SK-N-SH treated with all-trans-retinoic acid at 6 μM for 48 hours (cell line): Measurements from ENCODE around the gene ECD.
A peak's percentile ranks its signal among the peaks of the same experiment; 100 is the strongest.

Source experiments
- ATAC-seq: fragments of 200-7000 bp; cut with Tn5 transposase; 3 replicates; pipeline ENCODE4 v1.9.1; 2020; ENCODE audit warnings: mild to moderate bottlenecking, moderate library complexity
- ARNTL ChIP-seq: fragments of 450-650 bp; formaldehyde crosslinking; IDR thresholded peaks from 2 replicates; pipeline ENCODE4 v1.5.0; 2020; ENCODE audit warnings: low read depth, mild to moderate bottlenecking, moderate library complexity, borderline replicate concordance
- BACH2 ChIP-seq: fragments of 250-450 bp; sonication (Bioruptor Pico); IDR thresholded peaks from 2 replicates; pipeline ENCODE4 v1.9.0; 2021; ENCODE audit warnings: mild to moderate bottlenecking, borderline replicate concordance
- CSDC2 ChIP-seq: fragments of 250-450 bp; sonication (Bioruptor Pico); IDR thresholded peaks from 2 replicates; pipeline ENCODE4 v1.5.0; 2020; ENCODE audit warnings: mild to moderate bottlenecking, moderate library complexity
- ESRRG ChIP-seq: fragments of 250-450 bp; sonication (Bioruptor Pico); IDR thresholded peaks from 2 replicates; pipeline ENCODE4 v1.6.1; 2021; ENCODE audit warnings: mild to moderate bottlenecking
- GLIS3 ChIP-seq: fragments of 250-450 bp; sonication (Bioruptor Pico); IDR thresholded peaks from 2 replicates; pipeline ENCODE4 v1.5.0; 2020; ENCODE audit warnings: mild to moderate bottlenecking, moderate library complexity
- ISL1 ChIP-seq: fragments of 250-450 bp; sonication (Bioruptor Pico); IDR thresholded peaks from 2 replicates; pipeline ENCODE4 v2.1.2; 2022; ENCODE audit warnings: mild to moderate bottlenecking, moderate library complexity
- OSR1 ChIP-seq: fragments of 250-450 bp; sonication (Bioruptor Pico); IDR thresholded peaks from 2 replicates; pipeline ENCODE4 v1.8.0; 2022; ENCODE audit warnings: moderate library complexity, mild to moderate bottlenecking, inconsistent platforms
- POU6F1 ChIP-seq: fragments of 250-450 bp; sonication (Bioruptor Pico); IDR thresholded peaks from 2 replicates; pipeline ENCODE4 v1.8.0; 2021; ENCODE audit warnings: low read depth, mild to moderate bottlenecking, moderate library complexity, borderline replicate concordance
- PPARA ChIP-seq: fragments of 250-450 bp; sonication (Bioruptor Pico); IDR thresholded peaks from 2 replicates; pipeline ENCODE4 v1.5.0; 2020; ENCODE audit warnings: mild to moderate bottlenecking, borderline replicate concordance
- RARB ChIP-seq: fragments of 250-450 bp; sonication (Bioruptor Pico); IDR thresholded peaks from 2 replicates; pipeline ENCODE4 v1.8.0; 2021; ENCODE audit warnings: mild to moderate bottlenecking, moderate library complexity
- SNAI2 ChIP-seq: fragments of 250-450 bp; sonication (Bioruptor Pico); IDR thresholded peaks from 2 replicates; pipeline ENCODE4 v1.5.0; 2020; ENCODE audit warnings: mild to moderate bottlenecking, moderate library complexity
- ZC3H10 ChIP-seq: fragments of 250-450 bp; sonication (Bioruptor Pico); IDR thresholded peaks from 2 replicates; pipeline ENCODE4 v1.5.1; 2021; ENCODE audit warnings: mild to moderate bottlenecking, moderate library complexity
- ZFP3 ChIP-seq: fragments of 250-450 bp; sonication (Bioruptor Pico); IDR thresholded peaks from 2 replicates; pipeline ENCODE4 v1.5.0; 2020; ENCODE audit warnings: mild to moderate bottlenecking, moderate library complexity
- ZFP30 ChIP-seq: fragments of 450-650 bp; formaldehyde crosslinking; IDR thresholded peaks from 2 replicates; pipeline ENCODE4 v1.5.0; 2022; ENCODE audit warnings: mild to moderate bottlenecking, moderate library complexity
- ZNF8 ChIP-seq: fragments of 450-650 bp; formaldehyde crosslinking; IDR thresholded peaks from 2 replicates; pipeline ENCODE4 v1.5.0; 2020; ENCODE audit warnings: mild to moderate bottlenecking, moderate library complexity
- TF ChIP-seq, protein P1 (sequence below): fragments of 250-450 bp; sonication (Bioruptor Pico); IDR thresholded peaks from 2 replicates; pipeline ENCODE4 v1.5.1; 2020; ENCODE audit warnings: low read depth, mild to moderate bottlenecking, moderate library complexity
- TF ChIP-seq, protein P2 (sequence below): fragments of 250-450 bp; sonication (Bioruptor Pico); IDR thresholded peaks from 2 replicates; pipeline ENCODE4 v1.5.1; 2021; ENCODE audit warnings: mild to moderate bottlenecking, moderate library complexity
- TF ChIP-seq, protein P3 (sequence below): fragments of 250-450 bp; sonication (Bioruptor Pico); IDR thresholded peaks from 2 replicates; pipeline ENCODE4 v1.8.0; 2020; ENCODE audit warnings: mild to moderate bottlenecking, moderate library complexity, borderline replicate concordance

Gene ECD

DNA sequence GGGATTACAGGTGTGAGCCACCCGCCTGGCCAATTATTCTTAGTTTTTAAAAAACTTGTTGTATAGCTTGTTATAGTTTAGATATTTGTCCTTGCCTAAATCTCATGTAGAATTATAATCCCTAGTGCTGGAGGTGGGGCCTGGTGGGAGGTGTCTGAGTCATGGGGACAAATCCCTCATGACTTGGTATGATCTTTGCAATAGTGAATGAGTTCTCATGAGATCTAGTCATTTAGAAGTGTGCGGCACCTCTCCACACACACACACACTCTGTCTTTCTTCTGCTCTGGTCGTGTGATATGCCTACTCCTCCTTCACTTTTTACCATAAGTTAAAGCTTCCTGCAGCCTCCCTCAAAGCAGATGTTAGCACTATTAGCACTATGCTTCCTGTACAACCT lies 37.3 kb upstream of the ECD start:
- TF ChIP-seq ZC3H10 (no peak), ZFP30 (CRISPR knock-in tag) (no peak), ARNTL (CRISPR knock-in tag) (no peak), BACH2 (CRISPR knock-in tag) (no peak), ISL1 (CRISPR knock-in tag) (no peak)
- TF ChIP-seq, all 23 proteins: peak for 0
- ATAC-seq: no peak

DNA sequence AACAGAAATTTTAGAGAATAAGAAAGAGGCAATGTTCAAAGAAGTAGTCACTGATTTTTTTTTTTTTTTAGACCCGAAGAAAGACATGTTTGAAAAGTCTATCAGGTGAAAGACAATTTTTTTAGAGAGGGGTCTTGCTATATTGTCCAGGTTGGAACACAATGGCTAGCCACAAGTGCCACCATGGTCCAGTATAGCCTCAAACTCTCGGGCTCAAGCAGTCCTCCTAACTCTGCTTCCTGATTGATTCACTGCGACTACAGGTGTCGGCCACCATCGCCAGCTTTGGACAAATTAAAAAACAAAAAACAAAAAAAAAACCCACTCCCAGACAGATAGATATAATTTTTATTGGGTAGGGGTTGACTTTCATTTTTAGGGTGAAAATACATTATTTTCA lies 22.4 kb upstream of the ECD start:
- TF ChIP-seq, protein P1, sequence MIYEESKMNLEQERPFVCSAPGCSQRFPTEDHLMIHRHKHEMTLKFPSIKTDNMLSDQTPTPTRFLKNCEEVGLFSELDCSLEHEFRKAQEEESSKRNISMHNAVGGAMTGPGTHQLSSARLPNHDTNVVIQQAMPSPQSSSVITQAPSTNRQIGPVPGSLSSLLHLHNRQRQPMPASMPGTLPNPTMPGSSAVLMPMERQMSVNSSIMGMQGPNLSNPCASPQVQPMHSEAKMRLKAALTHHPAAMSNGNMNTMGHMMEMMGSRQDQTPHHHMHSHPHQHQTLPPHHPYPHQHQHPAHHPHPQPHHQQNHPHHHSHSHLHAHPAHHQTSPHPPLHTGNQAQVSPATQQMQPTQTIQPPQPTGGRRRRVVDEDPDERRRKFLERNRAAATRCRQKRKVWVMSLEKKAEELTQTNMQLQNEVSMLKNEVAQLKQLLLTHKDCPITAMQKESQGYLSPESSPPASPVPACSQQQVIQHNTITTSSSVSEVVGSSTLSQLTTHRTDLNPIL (CRISPR knock-in tag): no peak
- TF ChIP-seq ARNTL (CRISPR knock-in tag) (no peak), ZNF8 (CRISPR knock-in tag) (no peak), BACH2 (CRISPR knock-in tag) (no peak), ESRRG (CRISPR knock-in tag) (no peak), RARB (CRISPR knock-in tag) (no peak), CSDC2 (CRISPR knock-in tag) (no peak), ZC3H10 (no peak), OSR1 (CRISPR knock-in tag) (no peak), ZFP30 (CRISPR knock-in tag) (no peak), SNAI2 (CRISPR knock-in tag) (no peak), ISL1 (CRISPR knock-in tag) (no peak), PPARA (no peak), POU6F1 (no peak)
- TF ChIP-seq, protein P2, sequence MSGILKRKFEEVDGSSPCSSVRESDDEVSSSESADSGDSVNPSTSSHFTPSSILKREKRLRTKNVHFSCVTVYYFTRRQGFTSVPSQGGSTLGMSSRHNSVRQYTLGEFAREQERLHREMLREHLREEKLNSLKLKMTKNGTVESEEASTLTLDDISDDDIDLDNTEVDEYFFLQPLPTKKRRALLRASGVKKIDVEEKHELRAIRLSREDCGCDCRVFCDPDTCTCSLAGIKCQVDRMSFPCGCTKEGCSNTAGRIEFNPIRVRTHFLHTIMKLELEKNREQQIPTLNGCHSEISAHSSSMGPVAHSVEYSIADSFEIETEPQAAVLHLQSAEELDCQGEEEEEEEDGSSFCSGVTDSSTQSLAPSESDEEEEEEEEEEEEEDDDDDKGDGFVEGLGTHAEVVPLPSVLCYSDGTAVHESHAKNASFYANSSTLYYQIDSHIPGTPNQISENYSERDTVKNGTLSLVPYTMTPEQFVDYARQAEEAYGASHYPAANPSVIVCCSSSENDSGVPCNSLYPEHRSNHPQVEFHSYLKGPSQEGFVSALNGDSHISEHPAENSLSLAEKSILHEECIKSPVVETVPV (CRISPR knock-in tag): no peak
- TF ChIP-seq, protein P3, sequence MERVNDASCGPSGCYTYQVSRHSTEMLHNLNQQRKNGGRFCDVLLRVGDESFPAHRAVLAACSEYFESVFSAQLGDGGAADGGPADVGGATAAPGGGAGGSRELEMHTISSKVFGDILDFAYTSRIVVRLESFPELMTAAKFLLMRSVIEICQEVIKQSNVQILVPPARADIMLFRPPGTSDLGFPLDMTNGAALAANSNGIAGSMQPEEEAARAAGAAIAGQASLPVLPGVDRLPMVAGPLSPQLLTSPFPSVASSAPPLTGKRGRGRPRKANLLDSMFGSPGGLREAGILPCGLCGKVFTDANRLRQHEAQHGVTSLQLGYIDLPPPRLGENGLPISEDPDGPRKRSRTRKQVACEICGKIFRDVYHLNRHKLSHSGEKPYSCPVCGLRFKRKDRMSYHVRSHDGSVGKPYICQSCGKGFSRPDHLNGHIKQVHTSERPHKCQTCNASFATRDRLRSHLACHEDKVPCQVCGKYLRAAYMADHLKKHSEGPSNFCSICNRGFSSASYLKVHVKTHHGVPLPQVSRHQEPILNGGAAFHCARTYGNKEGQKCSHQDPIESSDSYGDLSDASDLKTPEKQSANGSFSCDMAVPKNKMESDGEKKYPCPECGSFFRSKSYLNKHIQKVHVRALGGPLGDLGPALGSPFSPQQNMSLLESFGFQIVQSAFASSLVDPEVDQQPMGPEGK: no peak
- ATAC-seq: no peak

DNA sequence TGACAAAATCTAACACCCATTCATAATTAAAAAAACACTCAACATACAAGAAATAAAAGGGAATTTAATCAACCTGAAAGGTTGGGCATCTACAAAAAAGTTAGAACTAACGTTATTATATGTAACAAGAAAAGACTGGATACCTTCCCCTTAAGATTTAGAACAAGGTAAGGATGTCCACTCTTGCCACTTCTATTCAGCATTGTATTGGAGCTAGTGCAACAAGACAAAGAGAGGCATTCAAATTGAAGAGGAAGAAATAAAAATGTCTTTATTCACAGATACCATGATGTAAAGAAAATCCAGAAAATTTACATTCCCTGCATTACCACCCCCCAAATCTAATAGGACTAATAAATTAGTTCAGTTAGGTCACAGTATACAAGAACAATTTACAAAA lies 18.5 kb upstream of the ECD start:
- TF ChIP-seq, protein P2 (CRISPR knock-in tag): no peak
- TF ChIP-seq PPARA (no peak), OSR1 (CRISPR knock-in tag) (no peak), SNAI2 (CRISPR knock-in tag) (no peak), BACH2 (CRISPR knock-in tag) (no peak), CSDC2 (CRISPR knock-in tag) (no peak), ZFP3 (CRISPR knock-in tag) (no peak)
- ATAC-seq: no peak

DNA sequence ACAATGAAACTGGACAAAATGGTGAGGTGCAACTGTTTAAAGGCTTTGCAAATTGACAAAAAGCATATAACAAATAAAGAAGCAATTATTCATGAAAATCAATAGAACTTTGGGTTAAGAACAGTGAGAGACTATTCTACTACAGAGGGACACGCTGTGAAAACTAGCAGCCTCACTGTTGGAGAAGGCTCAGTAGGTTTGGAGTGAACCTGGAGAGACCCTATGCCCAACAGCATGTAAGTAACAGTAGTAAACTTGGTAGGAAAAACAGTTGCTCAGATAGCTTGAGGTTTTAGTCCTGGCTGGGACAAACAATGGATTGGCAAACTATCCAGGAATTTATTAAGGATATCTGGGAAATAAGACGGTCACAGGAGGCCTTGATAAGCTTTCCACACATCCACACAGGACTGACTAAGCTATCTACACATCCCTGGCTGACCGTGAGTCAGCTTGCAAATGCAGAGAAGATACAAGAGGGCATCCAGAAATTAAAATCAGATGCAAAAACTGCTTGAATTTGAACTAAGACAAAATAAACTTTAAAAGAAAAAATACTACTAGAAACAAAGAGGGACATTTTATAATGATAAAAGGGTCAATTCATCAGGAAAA lies 16.0 kb upstream of the ECD start:
- no peak for TF ChIP-seq BACH2 (CRISPR knock-in tag)
- TF ChIP-seq ISL1 (CRISPR knock-in tag): peak; percentile 39; the same call in 1 of the 2 replicates
- TF ChIP-seq, all 23 proteins: peak for 1
- no peak for ATAC-seq

DNA sequence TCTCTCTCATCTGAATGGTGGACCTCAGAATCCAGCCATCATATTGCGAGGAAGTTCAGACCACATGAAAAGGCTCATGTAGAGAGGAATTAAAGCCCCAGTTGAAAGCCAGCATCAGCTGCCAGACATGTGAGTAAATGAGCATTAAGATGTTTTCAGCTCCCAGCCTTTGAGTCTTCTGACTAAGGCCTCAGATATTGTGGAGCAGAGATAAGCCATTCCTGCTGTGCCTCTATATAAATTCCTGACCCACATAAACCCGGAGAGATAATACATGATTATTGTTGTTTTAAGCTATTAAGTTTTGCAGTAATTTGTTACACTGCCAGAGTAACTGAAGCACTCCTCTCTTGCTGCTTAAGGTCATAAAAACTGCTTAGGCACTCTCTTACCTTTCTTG lies 14.8 kb upstream of the ECD start:
- TF ChIP-seq ZFP3 (CRISPR knock-in tag) (peak; percentile 89), ISL1 (CRISPR knock-in tag) (peak; percentile 81), GLIS3 (CRISPR knock-in tag) (no peak)
- TF ChIP-seq, all 23 proteins: peak for 2
- ATAC-seq: no peak
